Suprapubic skin (tissue), 4 donors: Measurements from ENCODE around the gene SLC9A8.

Experiments
- CTCF ChIP-seq, 2 donors: fragments of 200-600 bp in 1 of 2; fragments of 450-650 bp in 1 of 2; sonication (generic) in 1 of 2; IDR thresholded peaks; one replicate each; pipeline ENCODE4 v1.5.1; 2016 to 2019; ENCODE audit warnings: antibody characterized with exemption in 2 of 2, mild to moderate bottlenecking in 1 of 2, moderate library complexity in 1 of 2
- EP300 ChIP-seq: sonication (generic); formaldehyde crosslinking; IDR thresholded peaks from one replicate; pipeline ENCODE4 v1.6.1; 2017; ENCODE audit warnings: antibody characterized with exemption
- POLR2A ChIP-seq, 2 donors: fragments of 450-650 bp; IDR thresholded peaks; one replicate each; pipeline ENCODE4 v1.6.1; 2017; ENCODE audit warnings: antibody characterized with exemption in 2 of 2, mild to moderate bottlenecking in 2 of 2, moderate library complexity in 2 of 2
- POLR2AphosphoS5 ChIP-seq, 3 donors: sonication (generic); formaldehyde crosslinking; IDR thresholded peaks; one replicate each; pipeline ENCODE4 v1.6.1; 2017; ENCODE audit warnings: antibody characterized with exemption in 3 of 3

DNA sequence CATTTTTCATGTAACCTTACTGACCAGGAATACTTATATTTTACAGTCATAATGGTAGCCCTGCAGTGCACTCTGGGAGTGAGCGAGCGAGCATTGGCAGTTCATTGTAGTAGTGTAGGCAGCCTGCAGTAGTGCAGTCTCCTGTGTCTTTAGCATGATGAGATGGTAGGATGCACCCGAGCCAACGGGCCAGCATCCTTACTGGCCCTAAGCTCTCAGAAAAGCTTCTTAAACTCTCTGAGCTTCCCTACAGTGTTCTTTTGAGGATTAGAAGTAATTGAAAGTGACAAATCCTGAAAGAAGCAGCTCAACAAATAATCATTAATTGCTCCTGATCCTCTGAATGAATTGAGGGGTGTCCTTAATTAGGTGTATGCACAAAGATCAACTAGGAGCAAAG lies 20.9 kb downstream of the SLC9A8 start:
- no peak for TF ChIP-seq CTCF (IDR thresholded peaks at IDR 0.05)
- no peak for TF ChIP-seq EP300
- no peak for TF ChIP-seq POLR2A (IDR thresholded peaks at IDR 0.05)
- TF ChIP-seq POLR2AphosphoS5 (IDR thresholded peaks at IDR 0.05): no peak
